ENCODE results near the gene CELF4.

GRCh38 chr18:37254236-37254754, 311.3 kb downstream of the CELF4 start:
- TF ChIP-seq CTCF (IDR thresholded peaks at IDR 0.05) (no peak), POLR2A (IDR thresholded peaks at IDR 0.05) (no peak)
